LNCaP clone FGC (cell line): ENCODE measurements around the gene PLPPR1.
"Not testable (repeated sequence)": the region's sequence is repeated elsewhere in the genome, so short reads cannot be mapped to it uniquely, and the experiment has no call there.

Source experiments
- DNase-seq: peaks from one replicate; pipeline ENCODE4 v3.0.0-alpha.2; 2011; ENCODE audit warnings: low read depth
- H3K4me3 ChIP-seq: 2 replicates; pipeline ENCODE4 v1.5.1; 2011; ENCODE audit warnings: mild to moderate bottlenecking, low read depth, low read length, control low read depth
- CTCF ChIP-seq: IDR thresholded peaks from 2 replicates; pipeline ENCODE4 v1.5.1; 2012; ENCODE audit warnings: mild to moderate bottlenecking; ENCODE audit not compliant: control insufficient read depth, insufficient read depth; ENCODE audit errors: extremely low read depth

Gene PLPPR1

GRCh38 chr9:101275769-101276250, 247.3 kb downstream of the PLPPR1 start:
- DNase-seq: no peak
- no peak overlapping the region for H3K4me3 ChIP-seq
- TF ChIP-seq CTCF: no peak

GRCh38 chr9:101291043-101291442, 262.5 kb downstream of the PLPPR1 start:
- not testable (repeated sequence) for DNase-seq

GRCh38 chr9:101299901-101300300, 271.4 kb downstream of the PLPPR1 start:
- no peak overlapping the region for H3K4me3 ChIP-seq
- no peak for TF ChIP-seq CTCF
- DNase-seq: no peak

More at GRCh38 chr9:101291043-101291442, 262.5 kb downstream of the PLPPR1 start:
- not testable (repeated sequence) for H3K4me3 ChIP-seq

- no peak for TF ChIP-seq CTCF
- H3K4me3 ChIP-seq: no peak overlapping the region
- no peak for DNase-seq
Measured at GRCh38 chr9:101307051-101307450, 278.5 kb downstream of the PLPPR1 start.

GRCh38 chr9:101307524-101308213, 279.1 kb downstream of the PLPPR1 start:
- H3K4me3 ChIP-seq: no peak overlapping the region
- no peak for TF ChIP-seq CTCF
- no peak for DNase-seq

GRCh38 chr9:101309139-101309538, 280.6 kb downstream of the PLPPR1 start:
- no peak for DNase-seq
- no peak for TF ChIP-seq CTCF
- no peak overlapping the region for H3K4me3 ChIP-seq

GRCh38 chr9:101311191-101311590, 282.7 kb downstream of the PLPPR1 start:
- TF ChIP-seq CTCF: no peak
- no peak overlapping the region for H3K4me3 ChIP-seq
- DNase-seq: no peak
